ENCODE measurements around the gene BCAS1. TPM values are rescaled to one million over a fixed set of nuclear protein-coding genes. Genes with fewer than 3 reads are reported as not detected.
A peak's percentile ranks its signal among the peaks of the same experiment; 100 is the strongest.

The BCAS1 gene
- total RNA-seq, 1 donor from 2014 or later, result 2.1 TPM

DNA sequence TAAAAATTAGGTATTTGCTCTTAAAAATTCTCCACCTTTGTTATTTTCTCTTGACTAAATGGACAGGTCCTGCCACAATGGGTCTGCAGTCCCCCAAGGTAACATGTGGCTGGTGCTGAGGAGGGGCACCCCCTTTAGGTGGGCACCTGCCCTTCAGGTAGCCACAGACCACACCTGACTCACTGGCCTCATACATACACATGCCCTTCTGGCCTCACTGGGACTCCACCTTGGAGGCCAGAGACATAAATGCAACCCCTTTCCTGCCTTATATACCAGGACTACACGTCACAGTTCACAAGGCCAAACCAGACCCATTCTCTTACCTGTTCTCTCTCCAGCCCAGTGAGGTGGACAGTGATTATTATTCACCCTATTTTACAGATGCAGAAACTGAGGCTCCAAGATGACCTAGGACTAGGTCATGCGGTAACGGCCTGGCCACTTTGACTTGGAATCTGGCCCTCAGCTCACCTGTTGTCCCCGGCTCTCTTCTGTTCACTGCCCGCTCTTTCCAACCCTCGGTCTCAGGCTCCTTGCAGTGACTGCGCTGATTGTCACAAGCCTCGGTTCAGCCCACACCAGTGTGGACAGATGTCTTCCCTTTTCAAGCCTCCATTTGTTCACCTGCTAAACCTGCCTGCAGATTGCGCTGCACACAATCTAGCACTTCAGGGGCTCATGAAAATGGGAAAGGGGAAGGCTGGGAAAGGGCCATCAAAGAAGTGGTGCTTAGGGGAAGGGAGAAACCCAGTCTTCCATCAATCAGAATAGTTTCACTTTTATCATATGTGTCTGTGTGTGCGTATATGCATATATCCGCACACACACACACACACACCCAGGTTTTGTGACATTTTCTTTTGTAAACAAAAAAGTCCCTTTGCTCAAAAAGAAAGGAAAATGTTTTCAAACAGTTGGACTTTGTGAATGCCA, 121.7 kb downstream of the BCAS1 start:
- Histone ChIP-seq H3K4me3 (ENCODE audit: low read length in 3 of 3) (no peak overlapping the region), H3K27ac (ENCODE audit: low read depth, low read length) (no peak overlapping the region), H3K27me3 (ENCODE audit: control insufficient read depth in 3 of 3, insufficient read depth in 3 of 3, low read length in 3 of 3) (peaks cover 0 to 2% (median 0%) of the 10 kb centered on the region in 3 donors), H3K9me3 (ENCODE audit: control insufficient read depth in 3 of 3, low read length in 3 of 3) (no peaks in the 10 kb centered on the region), H3K36me3 (ENCODE audit: control insufficient read depth in 3 of 3, insufficient read depth in 3 of 3, low read length in 3 of 3) (no peaks in the 10 kb centered on the region), H3K9ac (ENCODE audit: low read depth in 1 of 3, low read length in 3 of 3) (no peak overlapping the region), H3K4me1 (ENCODE audit: control insufficient read depth in 3 of 3, insufficient read depth in 3 of 3, low read length in 3 of 3) (peaks cover 0 to 7% (median 5%) of the 10 kb centered on the region in 3 donors)

DNA sequence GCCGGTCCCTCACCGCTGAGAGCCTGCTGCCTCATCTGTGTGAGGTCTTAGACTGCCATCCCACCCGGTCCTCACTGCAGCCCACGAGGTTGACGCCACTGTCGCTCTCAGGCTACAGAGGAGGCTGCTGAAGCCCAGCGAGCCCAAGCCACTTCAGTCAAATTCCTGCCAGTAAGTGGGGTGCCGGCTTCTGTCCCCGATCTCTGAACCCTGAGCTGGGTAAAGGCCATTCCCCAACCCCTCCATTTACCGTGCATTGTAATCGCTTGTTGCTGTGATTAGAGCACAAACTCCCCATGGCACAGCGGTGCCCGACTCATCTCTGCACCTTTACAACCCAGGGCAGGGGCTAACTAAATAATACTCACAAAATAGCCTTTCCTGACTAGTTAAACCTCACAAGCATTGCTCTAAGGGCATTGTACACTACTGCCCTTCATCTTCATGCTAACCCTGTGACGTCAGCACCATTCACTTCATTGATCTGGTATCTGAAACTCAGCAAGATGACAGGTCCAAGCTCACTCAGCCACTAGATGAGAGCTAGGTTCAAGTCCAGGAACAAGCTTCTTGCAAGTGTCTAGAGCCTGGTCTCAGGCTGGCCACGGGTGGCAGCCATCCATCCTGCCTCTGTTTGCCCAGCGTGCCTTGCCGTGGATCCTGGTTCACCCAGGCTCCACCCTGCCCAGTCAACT, 122.7 kb downstream of the BCAS1 start:
- H3K36me3 ChIP-seq (ENCODE audit: control insufficient read depth in 3 of 3, insufficient read depth in 3 of 3, low read length in 3 of 3), result no peaks in the 10 kb centered on the region
- peaks cover 0 to 2% (median 0%) of the 10 kb centered on the region in 3 donors for H3K27me3 ChIP-seq (ENCODE audit: control insufficient read depth in 3 of 3, insufficient read depth in 3 of 3, low read length in 3 of 3)
- H3K4me3 ChIP-seq (ENCODE audit: low read length in 3 of 3), result no peak overlapping the region
- H3K27ac ChIP-seq (ENCODE audit: low read depth, low read length), result no peak overlapping the region
- H3K4me1 ChIP-seq (ENCODE audit: control insufficient read depth in 3 of 3, insufficient read depth in 3 of 3, low read length in 3 of 3), result peaks cover 0 to 7% (median 5%) of the 10 kb centered on the region in 3 donors
- H3K9me3 ChIP-seq (ENCODE audit: control insufficient read depth in 3 of 3, low read length in 3 of 3), result no peaks in the 10 kb centered on the region
- no peak overlapping the region for H3K9ac ChIP-seq (ENCODE audit: low read depth in 1 of 3, low read length in 3 of 3)

DNA sequence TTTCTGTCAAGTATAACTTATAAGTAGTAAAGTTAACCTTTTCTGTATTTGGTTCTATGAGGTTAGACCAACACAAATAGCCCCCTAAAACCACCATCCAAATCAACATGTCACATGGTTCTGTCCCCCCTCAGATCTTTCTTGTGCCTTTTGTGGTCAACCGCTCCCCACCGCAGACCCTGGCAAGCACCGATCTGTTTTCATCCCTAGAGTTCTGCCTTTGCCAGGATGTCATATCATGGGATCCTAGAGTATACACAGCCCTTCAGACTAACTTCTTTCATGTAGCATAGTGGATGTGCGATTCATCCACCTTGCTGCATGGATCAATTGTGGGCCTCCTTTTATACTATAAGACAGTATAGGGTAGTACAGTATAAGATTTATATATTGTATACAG, 124.3 kb downstream of the BCAS1 start:
- H3K9ac ChIP-seq (ENCODE audit: low read depth in 1 of 3, low read length in 3 of 3), result no peak overlapping the region
- no peak overlapping the region for H3K4me3 ChIP-seq (ENCODE audit: low read length in 3 of 3)
- no peak overlapping the region for H3K27ac ChIP-seq (ENCODE audit: low read depth, low read length)

DNA sequence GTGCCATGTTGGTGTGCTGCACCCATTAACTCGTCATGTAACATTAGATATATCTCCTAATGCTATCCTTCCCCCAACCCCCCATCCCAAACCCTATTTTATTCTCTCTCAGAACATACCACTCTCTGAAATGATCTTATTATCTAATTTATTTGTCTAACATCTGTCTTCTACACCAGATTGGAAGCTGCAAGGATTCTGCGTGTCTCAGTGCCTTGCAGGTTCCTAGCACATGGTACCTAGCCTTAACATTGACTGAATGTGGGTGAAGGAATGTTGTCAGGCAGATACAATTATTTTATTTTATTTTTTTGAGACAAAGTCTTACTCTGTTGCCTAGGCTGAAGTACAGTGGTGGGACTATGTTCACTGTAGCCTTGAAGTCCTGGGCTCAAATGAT, 124.9 kb downstream of the BCAS1 start:
- Histone ChIP-seq H3K4me1 (ENCODE audit: control insufficient read depth in 3 of 3, insufficient read depth in 3 of 3, low read length in 3 of 3) (peaks cover 5 to 12% (median 10%) of the 10 kb centered on the region in 3 donors), H3K9ac (ENCODE audit: low read depth in 1 of 3, low read length in 3 of 3) (no peak overlapping the region), H3K27me3 (ENCODE audit: control insufficient read depth in 3 of 3, insufficient read depth in 3 of 3, low read length in 3 of 3) (peaks cover 0 to 2% (median 0%) of the 10 kb centered on the region in 3 donors), H3K4me3 (ENCODE audit: low read length in 3 of 3) (no peak overlapping the region), H3K27ac (ENCODE audit: low read depth, low read length) (no peak overlapping the region), H3K36me3 (ENCODE audit: control insufficient read depth in 3 of 3, insufficient read depth in 3 of 3, low read length in 3 of 3) (no peaks in the 10 kb centered on the region), H3K9me3 (ENCODE audit: control insufficient read depth in 3 of 3, low read length in 3 of 3) (no peaks in the 10 kb centered on the region)

More for the DNA sequence above, 124.3 kb downstream of the BCAS1 start:
- H3K36me3 ChIP-seq (ENCODE audit: control insufficient read depth in 3 of 3, insufficient read depth in 3 of 3, low read length in 3 of 3), result no peaks in the 10 kb centered on the region
- peaks cover 0 to 2% (median 0%) of the 10 kb centered on the region in 3 donors for H3K27me3 ChIP-seq (ENCODE audit: control insufficient read depth in 3 of 3, insufficient read depth in 3 of 3, low read length in 3 of 3)
- no peaks in the 10 kb centered on the region for H3K9me3 ChIP-seq (ENCODE audit: control insufficient read depth in 3 of 3, low read length in 3 of 3)
- H3K4me1 ChIP-seq (ENCODE audit: control insufficient read depth in 3 of 3, insufficient read depth in 3 of 3, low read length in 3 of 3), result peaks cover 5 to 12% (median 7%) of the 10 kb centered on the region in 3 donors

DNA sequence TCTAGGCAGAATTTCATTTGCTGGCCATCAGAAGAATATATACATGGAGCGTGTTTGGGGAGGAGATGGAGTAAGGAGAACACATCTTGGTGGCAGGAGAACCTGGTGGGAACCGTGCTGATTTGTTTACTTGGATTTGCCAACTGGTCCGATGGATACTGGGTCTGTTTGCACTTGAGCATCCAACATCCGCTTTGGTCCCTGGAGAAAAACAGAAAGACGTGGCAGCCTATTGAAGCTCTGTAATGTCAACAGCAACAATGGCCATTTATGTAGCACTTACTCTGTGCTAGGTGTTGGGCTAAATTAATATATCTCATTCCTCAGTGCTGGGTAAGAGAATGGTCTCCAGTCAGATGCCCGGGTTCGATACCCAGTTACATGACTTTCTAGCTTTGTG, 125.6 kb downstream of the BCAS1 start:
- no peak overlapping the region for H3K27ac ChIP-seq (ENCODE audit: low read depth, low read length)
- H3K4me3 ChIP-seq (ENCODE audit: low read length in 3 of 3), result no peak overlapping the region
- no peaks in the 10 kb centered on the region for H3K9me3 ChIP-seq (ENCODE audit: control insufficient read depth in 3 of 3, low read length in 3 of 3)
- H3K36me3 ChIP-seq (ENCODE audit: control insufficient read depth in 3 of 3, insufficient read depth in 3 of 3, low read length in 3 of 3), result no peaks in the 10 kb centered on the region
- peaks cover 8 to 17% (median 17%) of the 10 kb centered on the region in 3 donors for H3K4me1 ChIP-seq (ENCODE audit: control insufficient read depth in 3 of 3, insufficient read depth in 3 of 3, low read length in 3 of 3)
- no peak overlapping the region for H3K9ac ChIP-seq (ENCODE audit: low read depth in 1 of 3, low read length in 3 of 3)
- peaks cover 0 to 2% (median 0%) of the 10 kb centered on the region in 3 donors for H3K27me3 ChIP-seq (ENCODE audit: control insufficient read depth in 3 of 3, insufficient read depth in 3 of 3, low read length in 3 of 3)

DNA sequence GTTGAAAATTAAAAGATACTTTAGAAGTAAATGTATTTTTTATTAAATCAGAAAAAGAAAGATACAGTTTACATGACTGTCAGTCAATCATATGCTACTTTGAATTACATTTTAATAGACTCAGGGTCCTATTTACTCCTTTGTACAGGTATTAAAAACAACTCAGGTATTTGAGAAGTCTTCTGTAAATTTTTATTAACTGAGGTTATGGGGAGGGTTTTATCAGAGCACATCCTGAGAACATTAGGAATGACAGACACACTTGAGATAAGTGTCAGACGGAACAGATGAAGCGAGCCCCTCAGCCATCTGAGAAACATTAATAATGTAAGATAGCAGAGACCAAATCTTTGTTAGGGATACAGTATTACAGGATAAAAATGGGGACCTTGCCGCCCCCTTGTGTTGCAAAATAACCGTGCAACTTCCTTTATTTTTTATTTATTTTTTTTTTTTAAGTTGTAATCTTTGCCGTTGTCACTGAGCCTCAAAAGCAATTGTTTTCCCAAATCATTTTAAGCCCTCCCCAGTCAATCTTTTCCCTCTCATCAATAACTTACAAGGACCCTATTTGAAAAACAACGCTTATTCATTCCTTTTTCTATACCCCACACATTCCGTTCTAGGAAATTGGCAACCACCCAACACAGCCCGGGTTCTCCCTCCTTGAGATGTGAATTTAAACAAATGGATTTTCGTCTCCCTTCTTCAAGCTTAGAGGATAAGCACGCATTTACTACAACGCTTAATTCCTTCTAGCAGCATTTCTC, 126.7 kb downstream of the BCAS1 start:
- Histone ChIP-seq H3K4me1 (ENCODE audit: control insufficient read depth in 3 of 3, insufficient read depth in 3 of 3, low read length in 3 of 3) (peaks cover 10 to 24% (median 18%) of the 10 kb centered on the region in 3 donors), H3K9me3 (ENCODE audit: control insufficient read depth in 3 of 3, low read length in 3 of 3) (no peaks in the 10 kb centered on the region), H3K9ac (ENCODE audit: low read depth in 1 of 3, low read length in 3 of 3) (no peak overlapping the region), H3K27me3 (ENCODE audit: control insufficient read depth in 3 of 3, insufficient read depth in 3 of 3, low read length in 3 of 3) (peaks cover 0 to 2% (median 0%) of the 10 kb centered on the region in 3 donors), H3K4me3 (ENCODE audit: low read length in 3 of 3) (peak overlapping the region in 1 of 3 donors; percentile 41), H3K27ac (ENCODE audit: low read depth, low read length) (no peak overlapping the region), H3K36me3 (ENCODE audit: control insufficient read depth in 3 of 3, insufficient read depth in 3 of 3, low read length in 3 of 3) (no peaks in the 10 kb centered on the region)

DNA sequence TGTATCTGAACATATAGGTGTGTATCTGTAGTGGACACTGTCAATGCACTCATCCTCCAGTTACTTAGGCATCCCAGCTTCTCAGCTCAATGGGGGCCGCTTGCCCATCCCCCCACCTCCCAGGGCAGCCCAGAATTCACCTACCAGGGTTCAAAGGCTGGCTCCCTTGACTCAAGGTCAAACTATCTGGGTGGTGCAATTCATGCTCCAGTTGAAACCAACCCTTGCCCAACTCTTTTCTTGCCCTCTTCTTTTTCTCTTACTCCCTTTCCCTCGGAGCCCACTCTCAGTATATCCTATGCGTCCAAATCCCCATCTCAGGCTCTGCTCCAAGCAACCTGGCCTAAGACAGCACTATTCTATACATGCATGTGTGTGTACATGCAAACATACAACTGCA, 127.4 kb downstream of the BCAS1 start:
- H3K9ac ChIP-seq (ENCODE audit: low read depth in 1 of 3, low read length in 3 of 3), result no peak overlapping the region
- H3K27me3 ChIP-seq (ENCODE audit: control insufficient read depth in 3 of 3, insufficient read depth in 3 of 3, low read length in 3 of 3), result peaks cover 0 to 2% (median 0%) of the 10 kb centered on the region in 3 donors
- peaks cover 10 to 24% (median 17%) of the 10 kb centered on the region in 3 donors for H3K4me1 ChIP-seq (ENCODE audit: control insufficient read depth in 3 of 3, insufficient read depth in 3 of 3, low read length in 3 of 3)
- no peak overlapping the region for H3K4me3 ChIP-seq (ENCODE audit: low read length in 3 of 3)
- no peaks in the 10 kb centered on the region for H3K36me3 ChIP-seq (ENCODE audit: control insufficient read depth in 3 of 3, insufficient read depth in 3 of 3, low read length in 3 of 3)
- no peak overlapping the region for H3K27ac ChIP-seq (ENCODE audit: low read depth, low read length)
- H3K9me3 ChIP-seq (ENCODE audit: control insufficient read depth in 3 of 3, low read length in 3 of 3), result no peaks in the 10 kb centered on the region

DNA sequence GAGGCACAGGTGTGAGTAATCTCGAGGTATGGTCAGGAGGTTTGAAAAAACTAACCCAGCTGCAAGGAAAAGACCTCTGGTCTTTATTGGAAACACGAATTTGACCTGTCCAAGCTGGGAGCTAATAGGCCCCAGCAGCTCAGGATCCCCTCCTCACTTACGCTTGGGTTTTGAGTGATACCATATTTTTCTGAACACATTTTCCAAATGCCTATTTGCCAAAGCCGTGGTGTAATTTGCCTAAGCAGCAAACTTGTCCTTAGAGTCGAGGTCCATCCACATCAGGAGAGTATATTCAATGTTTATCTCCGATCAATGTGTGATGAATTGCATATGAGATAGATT, 128.0 kb downstream of the BCAS1 start:
- Histone ChIP-seq H3K4me1 (ENCODE audit: control insufficient read depth in 3 of 3, insufficient read depth in 3 of 3, low read length in 3 of 3) (peaks cover 10 to 24% (median 17%) of the 10 kb centered on the region in 3 donors), H3K27ac (ENCODE audit: low read depth, low read length) (no peak overlapping the region), H3K4me3 (ENCODE audit: low read length in 3 of 3) (no peak overlapping the region), H3K9ac (ENCODE audit: low read depth in 1 of 3, low read length in 3 of 3) (no peak overlapping the region), H3K27me3 (ENCODE audit: control insufficient read depth in 3 of 3, insufficient read depth in 3 of 3, low read length in 3 of 3) (peaks cover 0 to 2% (median 0%) of the 10 kb centered on the region in 3 donors), H3K36me3 (ENCODE audit: control insufficient read depth in 3 of 3, insufficient read depth in 3 of 3, low read length in 3 of 3) (no peaks in the 10 kb centered on the region), H3K9me3 (ENCODE audit: control insufficient read depth in 3 of 3, low read length in 3 of 3) (no peaks in the 10 kb centered on the region)

DNA sequence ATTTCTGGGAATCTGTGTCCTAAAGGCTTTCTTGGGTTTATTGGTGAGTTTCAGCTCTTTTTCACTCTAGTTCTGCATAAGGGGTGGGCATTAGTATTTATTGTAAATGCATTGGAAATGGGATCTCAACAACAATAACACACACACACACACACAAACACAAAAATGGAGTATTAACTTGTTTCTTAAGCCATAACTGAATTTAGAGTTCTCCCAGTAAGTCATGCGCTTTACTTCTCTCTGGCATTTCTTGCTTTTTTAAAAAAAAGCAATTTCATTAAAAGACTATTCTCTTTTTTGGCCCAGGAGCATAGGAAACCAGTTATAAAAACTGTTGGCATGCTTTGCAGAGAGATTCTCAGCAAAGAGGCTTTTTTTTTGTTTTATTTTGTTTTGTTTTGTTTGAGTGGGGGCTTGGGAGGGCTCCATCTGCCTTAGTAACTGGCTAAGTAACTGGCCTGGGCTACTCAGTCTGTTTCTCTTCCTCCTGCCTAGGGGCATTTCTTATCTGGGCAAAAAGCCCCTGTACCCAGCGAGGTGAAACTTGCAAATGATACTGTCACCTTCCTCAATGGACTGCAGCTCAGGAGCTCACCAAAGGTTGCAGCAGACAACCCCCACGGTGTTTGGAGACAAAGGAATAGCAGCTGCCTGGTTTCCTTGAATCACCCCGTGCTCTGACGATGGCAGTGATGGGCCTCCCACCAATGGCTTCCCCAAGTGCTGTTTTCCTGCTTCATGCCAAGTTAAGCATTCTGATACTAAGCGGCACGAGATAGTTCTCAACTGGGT, 128.5 kb downstream of the BCAS1 start:
- H3K36me3 ChIP-seq (ENCODE audit: control insufficient read depth in 3 of 3, insufficient read depth in 3 of 3, low read length in 3 of 3), result no peaks in the 10 kb centered on the region
- peaks cover 10 to 24% (median 17%) of the 10 kb centered on the region in 3 donors for H3K4me1 ChIP-seq (ENCODE audit: control insufficient read depth in 3 of 3, insufficient read depth in 3 of 3, low read length in 3 of 3)
- H3K9ac ChIP-seq (ENCODE audit: low read depth in 1 of 3, low read length in 3 of 3), result peak overlapping the region in 1 of 3 donors; percentile 38
- peaks cover 0 to 2% (median 0%) of the 10 kb centered on the region in 3 donors for H3K27me3 ChIP-seq (ENCODE audit: control insufficient read depth in 3 of 3, insufficient read depth in 3 of 3, low read length in 3 of 3)
- no peak overlapping the region for H3K4me3 ChIP-seq (ENCODE audit: low read length in 3 of 3)
- no peaks in the 10 kb centered on the region for H3K9me3 ChIP-seq (ENCODE audit: control insufficient read depth in 3 of 3, low read length in 3 of 3)
- H3K27ac ChIP-seq (ENCODE audit: low read depth, low read length), result peak overlapping the region; percentile 29
